H1 (cell line): ENCODE results near the gene ABCA1. TPM values are rescaled to one million over a fixed set of nuclear protein-coding genes. Genes with fewer than 3 reads are reported as not detected.

ENCODE experiments used
- CTCF ChIA-PET: fragments of 300-600 bp; sonication (Branson Sonifier 250); formaldehyde crosslinking; loops from one replicate; lab custom pipeline; 2021; ENCODE audit not compliant: partially characterized antibody; lab: Charles Lee
- POLR2A ChIA-PET: fragments of 300-600 bp; sonication (Branson Sonifier 250); formaldehyde crosslinking; loops from one replicate; lab custom pipeline; 2021; ENCODE audit warnings: inconsistent platforms; ENCODE audit not compliant: partially characterized antibody; lab: Charles Lee
- DNase-seq, 2 experiments: peaks; one replicate each; pipeline versions ENCODE4 v3.0.0 to v3.0.0-alpha.2; 2010 to 2022; ENCODE audit warnings: low spot score in 2 of 2, low read depth in 1 of 2, mixed read lengths in 1 of 2
- FAIRE-seq: peaks from 2 replicates; lab custom pipeline; 2011; peaks lifted over from hg19 to GRCh38; lab: Jason Lieb, UNC
- H2AFZ ChIP-seq: 2 replicates; pipeline ENCODE4 v1.8.1; 2012; ENCODE audit warnings: low read length, inconsistent platforms
- H2AK5ac ChIP-seq: 2 replicates; pipeline ENCODE4 v1.6.1; 2013; ENCODE audit warnings: low read depth, low read length
- H2BK120ac ChIP-seq: replicated peaks from 2 replicates; pipeline ENCODE3; 2013; ENCODE audit warnings: low read depth, low read length, inconsistent platforms
- H2BK12ac ChIP-seq: 2 replicates; pipeline ENCODE4 v1.6.1; 2013; ENCODE audit warnings: low read depth, low read length
- H2BK15ac ChIP-seq: 2 replicates; pipeline ENCODE4 v1.6.1; 2013; ENCODE audit warnings: low read length
- H2BK20ac ChIP-seq: 2 replicates; pipeline ENCODE4 v1.6.1; 2013; ENCODE audit warnings: low read length
- H2BK5ac ChIP-seq: 2 replicates; pipeline ENCODE4 v1.6.1; 2013; ENCODE audit warnings: low read depth, low read length
- H3K14ac ChIP-seq: 2 replicates; pipeline ENCODE4 v1.6.1; 2013; ENCODE audit warnings: inconsistent platforms; ENCODE audit not compliant: insufficient read length
- H3K18ac ChIP-seq: 2 replicates; pipeline ENCODE4 v1.6.1; 2013; ENCODE audit warnings: low read length; ENCODE audit errors: extremely low read depth
- H3K23ac ChIP-seq: 2 replicates; pipeline ENCODE4 v1.6.1; 2013; ENCODE audit warnings: inconsistent platforms; ENCODE audit not compliant: insufficient read length
- H3K23me2 ChIP-seq: 2 replicates; pipeline ENCODE4 v1.6.1; 2013; ENCODE audit warnings: low read depth, low read length
- H3K27ac ChIP-seq: 2 replicates; pipeline ENCODE4 v1.6.1; 2011; ENCODE audit warnings: low read depth, low read length, inconsistent platforms
- H3K27me3 ChIP-seq, 4 experiments: replicated peaks in 1 of 4; 1 replicate in 1 of 4; 2 replicates in 3 of 4; pipeline versions ENCODE4 v1.6.1 to v1.8.1; 2011 to 2013; ENCODE audit warnings: low read length in 3 of 4, mild to moderate bottlenecking in 3 of 4, inconsistent platforms in 2 of 4, mixed read lengths in 2 of 4, moderate library complexity in 1 of 4; ENCODE audit not compliant: control insufficient read depth in 3 of 4, insufficient read depth in 3 of 4; ENCODE audit errors: extremely low read depth in 1 of 4
- H3K36me3 ChIP-seq, 4 experiments: 2 replicates each; pipeline versions ENCODE4 v1.6.1 to v1.8.1; 2011 to 2013; ENCODE audit warnings: mild to moderate bottlenecking in 4 of 4, low read length in 3 of 4, moderate library complexity in 2 of 4, control low read depth in 1 of 4, inconsistent platforms in 1 of 4; ENCODE audit not compliant: insufficient read depth in 4 of 4, control insufficient read depth in 2 of 4
- H3K4ac ChIP-seq: replicated peaks from 2 replicates; pipeline ENCODE3; 2013; ENCODE audit warnings: low read length, low read depth, mixed read lengths, inconsistent platforms; ENCODE audit not compliant: insufficient read length
- H3K4me1 ChIP-seq, 4 experiments: replicated peaks in 1 of 4; 1 replicate in 1 of 4; 2 replicates in 3 of 4; pipeline versions ENCODE4 v1.6.1 to v1.8.1; 2011 to 2013; ENCODE audit warnings: low read length in 3 of 4, inconsistent platforms in 2 of 4, mixed read lengths in 1 of 4; ENCODE audit not compliant: insufficient read depth in 4 of 4, control insufficient read depth in 3 of 4
- H3K4me2 ChIP-seq, 2 experiments: 2 replicates each; pipeline versions ENCODE4 v1.6.1 to v1.8.1; 2011 to 2013; ENCODE audit warnings: low read depth in 2 of 2, low read length in 2 of 2, control low read depth in 1 of 2, inconsistent platforms in 1 of 2, mild to moderate bottlenecking in 1 of 2; ENCODE audit not compliant: insufficient read depth in 1 of 2
- H3K4me3 ChIP-seq, 4 experiments: fragments of 200-600, 300-600 bp in 1 of 4; sonication (generic), shearing (Covaris generic), sonication (Bioruptor Twin) in 1 of 4; 2 replicates each; pipeline versions ENCODE4 v1.5.1 to v1.8.1; 2011 to 2016; ENCODE audit warnings: low read length in 4 of 4, low read depth in 3 of 4, control low read depth in 2 of 4, inconsistent platforms in 2 of 4, mild to moderate bottlenecking in 2 of 4, mixed read lengths in 1 of 4, moderate library complexity in 1 of 4; ENCODE audit not compliant: insufficient read depth in 2 of 4; ENCODE audit errors: extremely low read depth in 1 of 4
- H3K56ac ChIP-seq: replicated peaks from 2 replicates; pipeline ENCODE3; 2013; ENCODE audit warnings: low read depth, mild to moderate bottlenecking, mixed read lengths, low read length, inconsistent platforms; ENCODE audit not compliant: insufficient read length
- H3K79me1 ChIP-seq: 2 replicates; pipeline ENCODE4 v1.6.1; 2013; ENCODE audit warnings: low read depth, low read length, control low read depth
- H3K79me2 ChIP-seq, 2 experiments: 2 replicates each; pipeline versions ENCODE4 v1.6.1 to v1.8.1; 2012 to 2013; ENCODE audit warnings: low read length in 2 of 2, mild to moderate bottlenecking in 2 of 2, inconsistent platforms in 1 of 2; ENCODE audit not compliant: insufficient read depth in 2 of 2, control insufficient read depth in 1 of 2
- H3K9ac ChIP-seq, 4 experiments: replicated peaks in 1 of 4; 1 replicate in 1 of 4; 2 replicates in 3 of 4; pipeline versions ENCODE4 v1.6.1 to v1.8.1; 2011 to 2013; ENCODE audit warnings: low read depth in 3 of 4, low read length in 3 of 4, control low read depth in 2 of 4, mild to moderate bottlenecking in 2 of 4, moderate library complexity in 2 of 4, inconsistent platforms in 1 of 4; ENCODE audit errors: extremely low read depth in 1 of 4
- H3K9me3 ChIP-seq, 2 experiments: 2 replicates each; pipeline versions ENCODE4 v1.6.1 to v1.8.1; 2012 to 2013; ENCODE audit warnings: mild to moderate bottlenecking in 2 of 2, moderate library complexity in 2 of 2, control low read depth in 1 of 2, inconsistent platforms in 1 of 2, low read depth in 1 of 2, low read length in 1 of 2, mixed read lengths in 1 of 2; ENCODE audit not compliant: insufficient read depth in 2 of 2
- H4K20me1 ChIP-seq, 2 experiments: replicated peaks in 1 of 2; 2 replicates each; pipeline versions ENCODE3 to v1.8.1; 2011 to 2013; ENCODE audit warnings: inconsistent platforms in 2 of 2, low read length in 2 of 2, mild to moderate bottlenecking in 1 of 2; ENCODE audit not compliant: insufficient read depth in 2 of 2, control insufficient read depth in 1 of 2
- H4K5ac ChIP-seq: 2 replicates; pipeline ENCODE4 v1.6.1; 2013; ENCODE audit warnings: low read length, low read depth, mixed read lengths, inconsistent platforms; ENCODE audit not compliant: insufficient read length
- H4K8ac ChIP-seq: 2 replicates; pipeline ENCODE4 v1.8.0; 2013; ENCODE audit warnings: mild to moderate bottlenecking, moderate library complexity, low read length, inconsistent platforms; ENCODE audit not compliant: insufficient read depth; ENCODE audit errors: extremely low read depth
- H4K91ac ChIP-seq: replicated peaks from 2 replicates; pipeline ENCODE3; 2013; ENCODE audit warnings: low read length, mixed read lengths, inconsistent platforms; ENCODE audit not compliant: insufficient read length
- RAD21 ChIP-seq, 2 experiments: IDR thresholded peaks in 1 of 2; conservative IDR thresholded peaks in 1 of 2; 2 replicates each; pipeline ENCODE4 v1.6.1; 2011; ENCODE audit warnings: low read depth in 2 of 2, low read length in 2 of 2, improper control_type of control experiment in 1 of 2, inconsistent platforms in 1 of 2, mild to moderate bottlenecking in 1 of 2, moderate library complexity in 1 of 2
- WGBS, 2 experiments: shearing (Covaris generic) in 1 of 2; methylation state at CpG; one replicate each; pipeline versions ENCODE4 v1.1.6 to v1.1.7; 2013 to 2015; ENCODE audit warnings: low lambda C conversion rate in 2 of 2, mixed read lengths in 2 of 2, inconsistent platforms in 1 of 2, low coverage in 1 of 2, missing lambda C conversion rate in 1 of 2; ENCODE audit not compliant: insufficient replicate concordance in 2 of 2, insufficient coverage in 1 of 2, insufficient read length in 1 of 2; ENCODE audit errors: extremely low coverage in 1 of 2, missing lambda C conversion rate in 1 of 2; 5-methylcytosine and 5-hydroxymethylcytosine counted together
- polyA plus RNA-seq, 7 experiments: library from polyadenylated mRNA; depleted of rRNA in 3 of 7; stranded (reverse) in 5 of 7; unstranded in 2 of 7; fragments of >200 nt in 5 of 7; fragments of 200-250 nt in 2 of 7; gene quantifications; 1 replicate in 5 of 7; 2 replicates in 1 of 7; 4 replicates in 1 of 7; pipeline versions ENCODE4 v1.2.1 to v1.2.3, GENCODE V29; 2011 to 2013; ENCODE audit warnings: missing spikeins in 2 of 7, mixed read lengths in 2 of 7
- total RNA-seq: library from RNA; stranded (reverse); fragmentation: NEBNext Ultra II Directional; extraction: Animal tissue kit (Norgen Biotek cat#: 25700); gene quantifications from 2 replicates; pipeline ENCODE4 v1.2.1, GENCODE V29; 2021

ABCA1 gene
- total and polyA plus RNA-seq, 2 of the 8 experiments (the other 6 are each of a cell fraction or from before 2014, with no cell fraction given) = 6.9 to 7.8 TPM

DNA sequence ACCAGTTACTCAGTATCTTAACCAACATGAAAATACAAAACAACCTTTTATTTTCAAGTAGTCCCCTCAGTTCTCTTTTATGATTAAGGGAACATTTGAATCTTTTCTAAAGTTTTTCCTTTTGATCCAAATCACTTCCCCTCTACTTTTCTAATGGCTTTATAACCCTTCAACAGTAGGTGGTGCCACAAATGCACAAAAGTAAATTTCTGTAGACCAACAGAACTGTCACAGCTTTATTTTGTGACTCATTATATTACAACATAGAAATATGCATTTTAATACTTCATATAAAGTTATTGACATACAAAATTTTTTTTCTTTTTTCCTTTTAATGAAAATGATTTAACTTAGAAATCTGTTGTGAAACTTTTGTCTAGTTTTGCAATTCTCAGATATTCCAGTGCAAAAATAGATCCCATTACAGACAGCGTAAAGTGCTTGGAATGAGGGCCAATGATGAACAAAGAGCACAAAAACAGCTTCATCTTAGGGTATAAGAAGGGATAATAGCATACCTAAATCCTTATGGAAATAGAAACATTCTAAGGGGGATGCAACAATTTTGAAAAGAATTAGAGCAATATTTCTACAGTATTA, 147.1 kb downstream of the ABCA1 start:
- no peak overlapping the region for H3K23ac ChIP-seq
- no peak for FAIRE-seq
- H3K18ac ChIP-seq = no peak overlapping the region
- H3K36me3 ChIP-seq = peaks cover 3 to 11% (median 7%) of the 10 kb centered on the region in 4 experiments; a peak in 5 of 8 replicates
- no peak overlapping the region for H2BK20ac ChIP-seq
- no peak overlapping the region for H4K5ac ChIP-seq
- H3K9ac ChIP-seq = no peak overlapping the region
- no peak for DNase-seq
- no peaks in the 10 kb centered on the region for H3K27me3 ChIP-seq
- no peak overlapping the region for H3K4me3 ChIP-seq
- no peak overlapping the region for H3K4ac ChIP-seq
- H3K4me2 ChIP-seq = no peak overlapping the region
- H3K27ac ChIP-seq = no peak overlapping the region
- no peaks in the 10 kb centered on the region for H3K9me3 ChIP-seq
- H4K20me1 ChIP-seq = no peaks in the 10 kb centered on the region
- POLR2A ChIA-PET = interaction anchor here (0.6 to 0.9 kb wide), 2 partner anchors 13 to 930 kb away, joined by 3 read pairs; no protein-coding TSS in a partner anchor
- no peaks in the 10 kb centered on the region for H3K79me2 ChIP-seq
- H2BK120ac ChIP-seq = no peak overlapping the region
- H2AK5ac ChIP-seq = no peak overlapping the region
- no peak overlapping the region for H4K91ac ChIP-seq
- H3K4me1 ChIP-seq = no peaks in the 10 kb centered on the region
- no peaks in the 10 kb centered on the region for H3K23me2 ChIP-seq
- WGBS, 2 experiments = 94% methylated on average over 1 of the region's 1 CpG; no CpG with 5 or more reads in 1 of the 2 experiments
- H3K14ac ChIP-seq = no peak overlapping the region
- no peak overlapping the region for H2BK12ac ChIP-seq
- no peak overlapping the region for H2BK5ac ChIP-seq
- no peaks in the 10 kb centered on the region for H3K79me1 ChIP-seq
- H2BK15ac ChIP-seq = no peak overlapping the region
- no peak overlapping the region for H4K8ac ChIP-seq
- CTCF ChIA-PET = interaction anchor here (1.0 to 1.3 kb wide), 4 partner anchors 14 to 579 kb away, joined by 3 to 4 read pairs (median 4); no protein-coding TSS in a partner anchor
- H3K56ac ChIP-seq = no peak overlapping the region
- no peak overlapping the region for H2AFZ ChIP-seq
- peak; percentile 36 to 43; a peak in 3 of 4 replicates for TF ChIP-seq RAD21 (IDR thresholded peaks at IDR 0.05 in 1 of 2, conservative IDR thresholded peaks at IDR 0.05 in 1 of 2; ENCODE audit: low read depth in 2 of 2, low read length in 2 of 2)
